ENCODE results near the gene EBF3.
A peak's percentile ranks its signal among the peaks of the same experiment; 100 is the strongest.

The EBF3 gene

GRCh38 chr10:129888784-129889616 is 75.1 kb downstream of the EBF3 start:
- DNase-seq (ENCODE audit: low read depth, low spot score) = peak; percentile 48
- Histone ChIP-seq H3K4me1 (ENCODE audit: insufficient read depth, insufficient read length) (peaks cover 6% of the 10 kb centered on the region), H3K27me3 (ENCODE audit: insufficient read depth, insufficient read length) (no peaks in the 10 kb centered on the region), H3K9ac (ENCODE audit: insufficient read length, low read depth) (no peak overlapping the region), H3K36me3 (ENCODE audit: insufficient read depth, insufficient read length, low read length) (no peaks in the 10 kb centered on the region), H3K4me3 (ENCODE audit: insufficient read length, low read depth) (no peak overlapping the region), H3K9me3 (ENCODE audit: insufficient read depth, low read length) (no peaks in the 10 kb centered on the region)
- TF ChIP-seq ZNF274 (IDR thresholded peaks at IDR 0.05; ENCODE audit: low read depth, low read length) = no peak
- TF ChIP-seq SUZ12 (IDR thresholded peaks at IDR 0.05; ENCODE audit: extremely low read depth, insufficient read depth, insufficient read length) = no peak

- H3K9me3 ChIP-seq (ENCODE audit: insufficient read depth, low read length) = no peaks in the 10 kb centered on the region
- TF ChIP-seq SUZ12 (IDR thresholded peaks at IDR 0.05; ENCODE audit: extremely low read depth, insufficient read depth, insufficient read length) (no peak), ZNF274 (IDR thresholded peaks at IDR 0.05; ENCODE audit: low read depth, low read length) (no peak), YY1 (IDR thresholded peaks at IDR 0.05; ENCODE audit: insufficient read depth, insufficient read length) (no peak)
These were observed 75.9 kb downstream of the EBF3 start for GRCh38 chr10:129887986-129888783.

GRCh38 chr10:129887381-129887905 is 76.6 kb downstream of the EBF3 start:
- no peak overlapping the region for H3K4me3 ChIP-seq (ENCODE audit: insufficient read length, low read depth)
- TF ChIP-seq YY1 (IDR thresholded peaks at IDR 0.05; ENCODE audit: insufficient read depth, insufficient read length) (no peak), SUZ12 (IDR thresholded peaks at IDR 0.05; ENCODE audit: extremely low read depth, insufficient read depth, insufficient read length) (no peak), ZNF274 (IDR thresholded peaks at IDR 0.05; ENCODE audit: low read depth, low read length) (no peak)
- H3K27me3 ChIP-seq (ENCODE audit: insufficient read depth, insufficient read length) = no peaks in the 10 kb centered on the region
- no peaks in the 10 kb centered on the region for H3K9me3 ChIP-seq (ENCODE audit: insufficient read depth, low read length)
- H3K4me1 ChIP-seq (ENCODE audit: insufficient read depth, insufficient read length) = peaks cover 6% of the 10 kb centered on the region
- no peaks in the 10 kb centered on the region for H3K36me3 ChIP-seq (ENCODE audit: insufficient read depth, insufficient read length, low read length)
- H3K9ac ChIP-seq (ENCODE audit: insufficient read length, low read depth) = no peak overlapping the region
- DNase-seq (ENCODE audit: low read depth, low spot score) = no peak

More at GRCh38 chr10:129887986-129888783, 75.9 kb downstream of the EBF3 start:
- Histone ChIP-seq H3K9ac (ENCODE audit: insufficient read length, low read depth) (no peak overlapping the region), H3K4me3 (ENCODE audit: insufficient read length, low read depth) (no peak overlapping the region), H3K27me3 (ENCODE audit: insufficient read depth, insufficient read length) (no peaks in the 10 kb centered on the region), H3K4me1 (ENCODE audit: insufficient read depth, insufficient read length) (peaks cover 6% of the 10 kb centered on the region), H3K36me3 (ENCODE audit: insufficient read depth, insufficient read length, low read length) (no peaks in the 10 kb centered on the region)
- DNase-seq (ENCODE audit: low read depth, low spot score) = no peak

- Histone ChIP-seq H3K9me3 (ENCODE audit: insufficient read depth, low read length) (no peaks in the 10 kb centered on the region), H3K36me3 (ENCODE audit: insufficient read depth, insufficient read length, low read length) (no peaks in the 10 kb centered on the region), H3K9ac (ENCODE audit: insufficient read length, low read depth) (no peak overlapping the region), H3K27me3 (ENCODE audit: insufficient read depth, insufficient read length) (no peaks in the 10 kb centered on the region), H3K4me3 (ENCODE audit: insufficient read length, low read depth) (no peak overlapping the region), H3K4me1 (ENCODE audit: insufficient read depth, insufficient read length) (peaks cover 6% of the 10 kb centered on the region)
- TF ChIP-seq YY1 (IDR thresholded peaks at IDR 0.05; ENCODE audit: insufficient read depth, insufficient read length) = no peak
- no peak for TF ChIP-seq SUZ12 (IDR thresholded peaks at IDR 0.05; ENCODE audit: extremely low read depth, insufficient read depth, insufficient read length)
- TF ChIP-seq ZNF274 (IDR thresholded peaks at IDR 0.05; ENCODE audit: low read depth, low read length) = no peak
- no peak for DNase-seq (ENCODE audit: low read depth, low spot score)
These were observed 77.8 kb downstream of the EBF3 start for GRCh38 chr10:129886263-129886662.

- no peak for DNase-seq (ENCODE audit: low read depth, low spot score)
- H3K36me3 ChIP-seq (ENCODE audit: insufficient read depth, insufficient read length, low read length) = no peaks in the 10 kb centered on the region
- H3K9ac ChIP-seq (ENCODE audit: insufficient read length, low read depth) = no peak overlapping the region
- H3K4me3 ChIP-seq (ENCODE audit: insufficient read length, low read depth) = no peak overlapping the region
- TF ChIP-seq ZNF274 (IDR thresholded peaks at IDR 0.05; ENCODE audit: low read depth, low read length) (no peak), SUZ12 (IDR thresholded peaks at IDR 0.05; ENCODE audit: extremely low read depth, insufficient read depth, insufficient read length) (no peak), YY1 (IDR thresholded peaks at IDR 0.05; ENCODE audit: insufficient read depth, insufficient read length) (no peak)
- H3K4me1 ChIP-seq (ENCODE audit: insufficient read depth, insufficient read length) = peaks cover 6% of the 10 kb centered on the region
- no peaks in the 10 kb centered on the region for H3K27me3 ChIP-seq (ENCODE audit: insufficient read depth, insufficient read length)
- no peaks in the 10 kb centered on the region for H3K9me3 ChIP-seq (ENCODE audit: insufficient read depth, low read length)
These were observed 78.5 kb downstream of the EBF3 start for GRCh38 chr10:129885526-129885925.

- H3K4me1 ChIP-seq (ENCODE audit: insufficient read depth, insufficient read length) = peaks cover 6% of the 10 kb centered on the region
- no peaks in the 10 kb centered on the region for H3K27me3 ChIP-seq (ENCODE audit: insufficient read depth, insufficient read length)
- H3K9ac ChIP-seq (ENCODE audit: insufficient read length, low read depth) = no peak overlapping the region
- DNase-seq (ENCODE audit: low read depth, low spot score) = no peak
- H3K4me3 ChIP-seq (ENCODE audit: insufficient read length, low read depth) = no peak overlapping the region
- no peaks in the 10 kb centered on the region for H3K9me3 ChIP-seq (ENCODE audit: insufficient read depth, low read length)
- TF ChIP-seq ZNF274 (IDR thresholded peaks at IDR 0.05; ENCODE audit: low read depth, low read length) = no peak
- no peak for TF ChIP-seq YY1 (IDR thresholded peaks at IDR 0.05; ENCODE audit: insufficient read depth, insufficient read length)
- TF ChIP-seq SUZ12 (IDR thresholded peaks at IDR 0.05; ENCODE audit: extremely low read depth, insufficient read depth, insufficient read length) = no peak
- H3K36me3 ChIP-seq (ENCODE audit: insufficient read depth, insufficient read length, low read length) = no peaks in the 10 kb centered on the region
These were observed 79.5 kb downstream of the EBF3 start for GRCh38 chr10:129884398-129885078.
